PFSK-1 (cell line): ENCODE measurements around the gene PRDM16.

ENCODE experiments used
- FOXP2 ChIP-seq: optimal IDR thresholded peaks from 2 replicates; pipeline ENCODE3; 2011; ENCODE audit warnings: borderline replicate concordance, control low read depth, inconsistent platforms; ENCODE audit not compliant: insufficient read depth; ENCODE audit errors: extremely low read length, extremely low read depth
- POLR2AphosphoS5 ChIP-seq: IDR thresholded peaks from 2 replicates; pipeline ENCODE4 v1.6.1; 2012; ENCODE audit warnings: low read depth, mild to moderate bottlenecking, control low read depth, low read length, moderate library complexity
- REST ChIP-seq, 2 experiments: IDR thresholded peaks; 2 replicates each; pipeline versions ENCODE4 v1.6.1 to v1.8.0; 2011 to 2012; ENCODE audit warnings: low read depth in 2 of 2, low read length in 2 of 2, control low read depth in 1 of 2, inconsistent platforms in 1 of 2, mild to moderate bottlenecking in 1 of 2, moderate library complexity in 1 of 2; ENCODE audit not compliant: insufficient read depth in 1 of 2
- SIN3A ChIP-seq: IDR thresholded peaks from 2 replicates; pipeline ENCODE4 v1.6.1; 2012; ENCODE audit warnings: mild to moderate bottlenecking, low read length, moderate library complexity, borderline replicate concordance; ENCODE audit not compliant: insufficient read depth
- TAF1 ChIP-seq: IDR thresholded peaks from 2 replicates; pipeline ENCODE4 v1.6.1; 2012; ENCODE audit warnings: low read length, control low read depth, borderline replicate concordance; ENCODE audit not compliant: insufficient read depth

Gene PRDM16

GRCh38 chr1:3431686-3432085 lies 362.7 kb downstream of the PRDM16 start:
- TF ChIP-seq TAF1 (no peak), FOXP2 (no peak), REST (IDR thresholded peaks at IDR 0.05; ENCODE audit: insufficient read depth in 1 of 2, low read depth in 2 of 2, low read length in 2 of 2) (no peak)

GRCh38 chr1:3432306-3432705 lies 363.3 kb downstream of the PRDM16 start:
- no peak for TF ChIP-seq FOXP2
- TF ChIP-seq REST (IDR thresholded peaks at IDR 0.05; ENCODE audit: insufficient read depth in 1 of 2, low read depth in 2 of 2, low read length in 2 of 2) = no peak
- no peak for TF ChIP-seq TAF1
- no peak for TF ChIP-seq POLR2AphosphoS5
- TF ChIP-seq SIN3A = no peak

GRCh38 chr1:3433076-3433475 lies 364.1 kb downstream of the PRDM16 start:
- TF ChIP-seq FOXP2 (no peak), REST (IDR thresholded peaks at IDR 0.05; ENCODE audit: insufficient read depth in 1 of 2, low read depth in 2 of 2, low read length in 2 of 2) (no peak), TAF1 (no peak), SIN3A (no peak), POLR2AphosphoS5 (no peak)

- TF ChIP-seq TAF1 (no peak), FOXP2 (no peak), SIN3A (no peak), POLR2AphosphoS5 (no peak), REST (IDR thresholded peaks at IDR 0.05; ENCODE audit: insufficient read depth in 1 of 2, low read depth in 2 of 2, low read length in 2 of 2) (no peak)
Observed at GRCh38 chr1:3433596-3434320, 364.8 kb downstream of the PRDM16 start.
